ENCODE measurements around the gene NACC2. TPM values are rescaled to one million over a fixed set of nuclear protein-coding genes. Genes with fewer than 3 reads are reported as not detected.

The NACC2 gene
- total and polyA plus RNA-seq, 2 experiments from 2014 or later: 3.8 to 20.8 TPM

DNA sequence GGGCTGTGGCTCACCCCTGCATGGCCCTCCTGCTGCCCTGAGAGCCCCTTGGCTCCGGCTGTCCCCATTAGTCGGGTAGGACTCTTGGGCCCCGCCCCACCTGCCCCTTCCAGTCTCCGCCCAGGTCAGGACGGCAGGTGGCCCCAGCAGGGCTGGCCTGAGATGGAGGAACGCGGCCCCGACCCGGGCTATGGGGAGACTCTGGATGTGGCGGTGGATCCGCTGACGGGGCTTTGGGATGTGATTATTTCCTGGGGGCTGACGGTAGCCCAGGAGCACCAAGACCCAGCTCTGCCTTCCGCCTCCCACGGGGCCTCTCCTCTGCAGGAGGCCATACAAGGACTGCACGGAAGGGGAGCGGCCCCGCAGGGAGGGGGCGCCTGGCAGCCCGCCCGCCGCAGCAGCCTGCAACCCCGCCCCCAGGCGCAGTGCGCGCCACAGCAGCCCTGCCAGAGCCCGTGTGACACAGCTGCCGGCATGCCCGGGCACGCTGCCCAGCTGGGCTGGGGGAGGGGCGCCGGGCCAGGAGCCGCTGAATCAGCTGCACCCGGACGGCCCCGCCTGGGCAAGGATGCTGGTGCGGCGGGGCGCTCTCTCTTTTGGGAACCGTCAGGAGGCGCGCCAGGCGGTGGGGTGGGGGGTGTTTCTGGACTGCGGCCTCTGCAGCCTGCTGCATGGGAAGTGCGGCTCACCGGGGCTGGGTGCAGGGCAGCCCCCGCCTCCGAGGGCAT lies 14.4 kb upstream of the NACC2 start:
- H3K4me3 Mint-ChIP-seq: peak overlapping the region; percentile 62; the same call in 2 of the 3 replicates
- H3K79me2 ChIP-seq (replicated peaks; ENCODE audit: insufficient read depth): no peaks in the 10 kb centered on the region
- no peaks in the 10 kb centered on the region for H3K9me2 ChIP-seq (ENCODE audit: insufficient read depth)
- H3K27ac Mint-ChIP-seq: peak overlapping the region; percentile 78; the same call in 1 of the 2 replicates
- H3F3A ChIP-seq (replicated peaks; ENCODE audit: low read depth): 0 out of 2 replicates have a peak, but pooled peaks cover 16% of the 10 kb centered on the region
- H2AFZ ChIP-seq: peak overlapping the region; percentile 72; the same call in 1 of the 2 replicates
- H3K4me1 Mint-ChIP-seq: peaks cover 48% of the 10 kb centered on the region
- DNase-seq (ENCODE audit: low spot score): peak; percentile 85
- no peaks in the 10 kb centered on the region for H4K20me1 ChIP-seq (replicated peaks; ENCODE audit: insufficient read depth)
- peak overlapping the region; percentile 57 for H3K4me3 ChIP-seq
- TF ChIP-seq, protein P1, sequence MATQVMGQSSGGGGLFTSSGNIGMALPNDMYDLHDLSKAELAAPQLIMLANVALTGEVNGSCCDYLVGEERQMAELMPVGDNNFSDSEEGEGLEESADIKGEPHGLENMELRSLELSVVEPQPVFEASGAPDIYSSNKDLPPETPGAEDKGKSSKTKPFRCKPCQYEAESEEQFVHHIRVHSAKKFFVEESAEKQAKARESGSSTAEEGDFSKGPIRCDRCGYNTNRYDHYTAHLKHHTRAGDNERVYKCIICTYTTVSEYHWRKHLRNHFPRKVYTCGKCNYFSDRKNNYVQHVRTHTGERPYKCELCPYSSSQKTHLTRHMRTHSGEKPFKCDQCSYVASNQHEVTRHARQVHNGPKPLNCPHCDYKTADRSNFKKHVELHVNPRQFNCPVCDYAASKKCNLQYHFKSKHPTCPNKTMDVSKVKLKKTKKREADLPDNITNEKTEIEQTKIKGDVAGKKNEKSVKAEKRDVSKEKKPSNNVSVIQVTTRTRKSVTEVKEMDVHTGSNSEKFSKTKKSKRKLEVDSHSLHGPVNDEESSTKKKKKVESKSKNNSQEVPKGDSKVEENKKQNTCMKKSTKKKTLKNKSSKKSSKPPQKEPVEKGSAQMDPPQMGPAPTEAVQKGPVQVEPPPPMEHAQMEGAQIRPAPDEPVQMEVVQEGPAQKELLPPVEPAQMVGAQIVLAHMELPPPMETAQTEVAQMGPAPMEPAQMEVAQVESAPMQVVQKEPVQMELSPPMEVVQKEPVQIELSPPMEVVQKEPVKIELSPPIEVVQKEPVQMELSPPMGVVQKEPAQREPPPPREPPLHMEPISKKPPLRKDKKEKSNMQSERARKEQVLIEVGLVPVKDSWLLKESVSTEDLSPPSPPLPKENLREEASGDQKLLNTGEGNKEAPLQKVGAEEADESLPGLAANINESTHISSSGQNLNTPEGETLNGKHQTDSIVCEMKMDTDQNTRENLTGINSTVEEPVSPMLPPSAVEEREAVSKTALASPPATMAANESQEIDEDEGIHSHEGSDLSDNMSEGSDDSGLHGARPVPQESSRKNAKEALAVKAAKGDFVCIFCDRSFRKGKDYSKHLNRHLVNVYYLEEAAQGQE (IDR thresholded peaks at IDR 0.05; ENCODE audit: unreplicated experiment): no peak
- TF ChIP-seq CREB1 (CRISPR knock-in tag; IDR thresholded peaks at IDR 0.05; ENCODE audit: low read depth) (peak; percentile 54; the same call in 1 of the 2 replicates), POLR2AphosphoS5 (IDR thresholded peaks at IDR 0.05; ENCODE audit: low read depth) (peak; percentile 32; the same call in 1 of the 2 replicates)
- H3K36me3 ChIP-seq (ENCODE audit: insufficient read depth): no peaks in the 10 kb centered on the region
- peak overlapping the region; percentile 76 for H3K27ac ChIP-seq (ENCODE audit: low read depth)
- no peaks in the 10 kb centered on the region for H3K9me3 Mint-ChIP-seq
- peaks cover 28% of the 10 kb centered on the region for H3K27me3 Mint-ChIP-seq (ENCODE audit: insufficient read depth, low read depth, poor library complexity)
- H3K4me2 ChIP-seq: peak overlapping the region; percentile 82
- peak; percentile 73 for ATAC-seq
- H3K36me3 Mint-ChIP-seq (ENCODE audit: low read depth): peaks cover 5% of the 10 kb centered on the region; the same call in 1 of the 3 replicates
- no peaks in the 10 kb centered on the region for H3K27me3 ChIP-seq (ENCODE audit: insufficient read depth)
- H3K4me1 ChIP-seq (ENCODE audit: insufficient read depth): peaks cover 41% of the 10 kb centered on the region

DNA sequence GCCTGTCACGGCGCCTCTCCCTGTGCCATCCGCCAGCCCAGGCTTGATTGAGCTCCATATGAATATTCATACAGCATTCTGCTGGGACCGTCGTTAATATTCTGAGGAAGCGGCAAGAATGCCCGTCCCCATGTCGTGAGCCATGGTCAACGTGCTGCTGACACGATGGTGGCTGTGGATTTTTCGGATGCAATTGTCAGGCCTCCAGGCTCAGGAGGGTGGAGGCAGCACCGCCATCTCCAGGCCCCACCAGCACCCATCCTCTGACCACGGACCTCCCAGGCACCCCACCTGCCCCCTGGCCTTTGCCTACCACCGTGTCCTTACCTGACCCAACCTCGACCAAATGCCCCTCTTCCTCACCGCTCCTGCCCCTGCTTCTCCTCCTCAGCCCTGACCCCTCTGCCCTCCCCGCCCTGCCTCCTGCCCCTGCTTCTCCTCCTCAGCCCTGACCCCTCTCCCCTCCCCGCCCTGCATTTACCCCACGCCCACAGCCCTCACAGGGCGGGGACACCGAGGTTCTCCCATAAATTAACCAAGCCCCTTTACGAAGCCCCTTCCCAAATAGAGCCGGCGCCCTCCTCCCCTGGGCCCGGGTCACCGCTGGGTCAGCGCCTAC lies 13.7 kb upstream of the NACC2 start:
- peaks cover 29% of the 10 kb centered on the region for H3K27me3 Mint-ChIP-seq (ENCODE audit: insufficient read depth, low read depth, poor library complexity)
- Histone ChIP-seq H4K20me1 (replicated peaks; ENCODE audit: insufficient read depth) (no peaks in the 10 kb centered on the region), H3K4me2 (peak overlapping the region; percentile 82), H3K27me3 (ENCODE audit: insufficient read depth) (no peaks in the 10 kb centered on the region), H3K4me1 (ENCODE audit: insufficient read depth) (peaks cover 46% of the 10 kb centered on the region), H3K9me2 (ENCODE audit: insufficient read depth) (no peaks in the 10 kb centered on the region), H3K4me3 (peak overlapping the region; percentile 57), H3F3A (replicated peaks; ENCODE audit: low read depth) (0 out of 2 replicates have a peak, but pooled peaks cover 16% of the 10 kb centered on the region), H3K36me3 (ENCODE audit: insufficient read depth) (no peaks in the 10 kb centered on the region), H3K79me2 (replicated peaks; ENCODE audit: insufficient read depth) (no peaks in the 10 kb centered on the region), H3K27ac (ENCODE audit: low read depth) (peak overlapping the region; percentile 76; the same call in 1 of the 2 replicates), H2AFZ (0 out of 2 replicates have a peak overlapping the region, but pooled peaks have one; percentile 72)
- H3K36me3 Mint-ChIP-seq (ENCODE audit: low read depth): peaks cover 5% of the 10 kb centered on the region; the same call in 1 of the 3 replicates
- H3K4me1 Mint-ChIP-seq: peaks cover 56% of the 10 kb centered on the region
- peak overlapping the region; percentile 27; the same call in 1 of the 3 replicates for H3K4me3 Mint-ChIP-seq
- H3K27ac Mint-ChIP-seq: no peak overlapping the region
- DNase-seq (ENCODE audit: low spot score): no peak
- H3K9me3 Mint-ChIP-seq: no peaks in the 10 kb centered on the region
- ATAC-seq: no peak
- TF ChIP-seq, protein P2, sequence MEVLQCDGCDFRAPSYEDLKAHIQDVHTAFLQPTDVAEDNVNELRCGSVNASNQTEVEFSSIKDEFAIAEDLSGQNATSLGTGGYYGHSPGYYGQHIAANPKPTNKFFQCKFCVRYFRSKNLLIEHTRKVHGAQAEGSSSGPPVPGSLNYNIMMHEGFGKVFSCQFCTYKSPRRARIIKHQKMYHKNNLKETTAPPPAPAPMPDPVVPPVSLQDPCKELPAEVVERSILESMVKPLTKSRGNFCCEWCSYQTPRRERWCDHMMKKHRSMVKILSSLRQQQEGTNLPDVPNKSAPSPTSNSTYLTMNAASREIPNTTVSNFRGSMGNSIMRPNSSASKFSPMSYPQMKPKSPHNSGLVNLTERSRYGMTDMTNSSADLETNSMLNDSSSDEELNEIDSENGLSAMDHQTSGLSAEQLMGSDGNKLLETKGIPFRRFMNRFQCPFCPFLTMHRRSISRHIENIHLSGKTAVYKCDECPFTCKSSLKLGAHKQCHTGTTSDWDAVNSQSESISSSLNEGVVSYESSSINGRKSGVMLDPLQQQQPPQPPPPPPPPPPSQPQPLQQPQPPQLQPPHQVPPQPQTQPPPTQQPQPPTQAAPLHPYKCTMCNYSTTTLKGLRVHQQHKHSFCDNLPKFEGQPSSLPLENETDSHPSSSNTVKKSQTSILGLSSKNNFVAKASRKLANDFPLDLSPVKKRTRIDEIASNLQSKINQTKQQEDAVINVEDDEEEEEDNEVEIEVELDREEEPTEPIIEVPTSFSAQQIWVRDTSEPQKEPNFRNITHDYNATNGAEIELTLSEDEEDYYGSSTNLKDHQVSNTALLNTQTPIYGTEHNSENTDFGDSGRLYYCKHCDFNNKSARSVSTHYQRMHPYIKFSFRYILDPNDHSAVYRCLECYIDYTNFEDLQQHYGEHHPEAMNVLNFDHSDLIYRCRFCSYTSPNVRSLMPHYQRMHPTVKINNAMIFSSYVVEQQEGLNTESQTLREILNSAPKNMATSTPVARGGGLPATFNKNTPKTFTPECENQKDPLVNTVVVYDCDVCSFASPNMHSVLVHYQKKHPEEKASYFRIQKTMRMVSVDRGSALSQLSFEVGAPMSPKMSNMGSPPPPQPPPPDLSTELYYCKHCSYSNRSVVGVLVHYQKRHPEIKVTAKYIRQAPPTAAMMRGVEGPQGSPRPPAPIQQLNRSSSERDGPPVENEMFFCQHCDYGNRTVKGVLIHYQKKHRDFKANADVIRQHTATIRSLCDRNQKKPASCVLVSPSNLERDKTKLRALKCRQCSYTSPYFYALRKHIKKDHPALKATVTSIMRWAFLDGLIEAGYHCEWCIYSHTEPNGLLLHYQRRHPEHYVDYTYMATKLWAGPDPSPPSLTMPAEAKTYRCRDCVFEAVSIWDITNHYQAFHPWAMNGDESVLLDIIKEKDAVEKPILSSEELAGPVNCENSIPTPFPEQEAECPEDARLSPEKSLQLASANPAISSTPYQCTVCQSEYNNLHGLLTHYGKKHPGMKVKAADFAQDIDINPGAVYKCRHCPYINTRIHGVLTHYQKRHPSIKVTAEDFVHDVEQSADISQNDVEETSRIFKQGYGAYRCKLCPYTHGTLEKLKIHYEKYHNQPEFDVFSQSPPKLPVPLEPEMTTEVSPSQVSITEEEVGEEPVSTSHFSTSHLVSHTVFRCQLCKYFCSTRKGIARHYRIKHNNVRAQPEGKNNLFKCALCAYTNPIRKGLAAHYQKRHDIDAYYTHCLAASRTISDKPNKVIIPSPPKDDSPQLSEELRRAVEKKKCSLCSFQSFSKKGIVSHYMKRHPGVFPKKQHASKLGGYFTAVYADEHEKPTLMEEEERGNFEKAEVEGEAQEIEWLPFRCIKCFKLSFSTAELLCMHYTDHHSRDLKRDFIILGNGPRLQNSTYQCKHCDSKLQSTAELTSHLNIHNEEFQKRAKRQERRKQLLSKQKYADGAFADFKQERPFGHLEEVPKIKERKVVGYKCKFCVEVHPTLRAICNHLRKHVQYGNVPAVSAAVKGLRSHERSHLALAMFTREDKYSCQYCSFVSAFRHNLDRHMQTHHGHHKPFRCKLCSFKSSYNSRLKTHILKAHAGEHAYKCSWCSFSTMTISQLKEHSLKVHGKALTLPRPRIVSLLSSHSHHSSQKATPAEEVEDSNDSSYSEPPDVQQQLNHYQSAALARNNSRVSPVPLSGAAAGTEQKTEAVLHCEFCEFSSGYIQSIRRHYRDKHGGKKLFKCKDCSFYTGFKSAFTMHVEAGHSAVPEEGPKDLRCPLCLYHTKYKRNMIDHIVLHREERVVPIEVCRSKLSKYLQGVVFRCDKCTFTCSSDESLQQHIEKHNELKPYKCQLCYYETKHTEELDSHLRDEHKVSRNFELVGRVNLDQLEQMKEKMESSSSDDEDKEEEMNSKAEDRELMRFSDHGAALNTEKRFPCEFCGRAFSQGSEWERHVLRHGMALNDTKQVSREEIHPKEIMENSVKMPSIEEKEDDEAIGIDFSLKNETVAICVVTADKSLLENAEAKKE (CRISPR knock-in tag; IDR thresholded peaks at IDR 0.05): no peak
- TF ChIP-seq EZH2 (IDR thresholded peaks at IDR 0.05; ENCODE audit: low read depth, unreplicated experiment) (no peak), ZNF331 (CRISPR knock-in tag; IDR thresholded peaks at IDR 0.05; ENCODE audit: low read depth) (no peak), NANOG (IDR thresholded peaks at IDR 0.05; ENCODE audit: borderline replicate concordance) (no peak), JUNB (IDR thresholded peaks at IDR 0.05; ENCODE audit: unreplicated experiment) (no peak)
- TF ChIP-seq, protein P3, sequence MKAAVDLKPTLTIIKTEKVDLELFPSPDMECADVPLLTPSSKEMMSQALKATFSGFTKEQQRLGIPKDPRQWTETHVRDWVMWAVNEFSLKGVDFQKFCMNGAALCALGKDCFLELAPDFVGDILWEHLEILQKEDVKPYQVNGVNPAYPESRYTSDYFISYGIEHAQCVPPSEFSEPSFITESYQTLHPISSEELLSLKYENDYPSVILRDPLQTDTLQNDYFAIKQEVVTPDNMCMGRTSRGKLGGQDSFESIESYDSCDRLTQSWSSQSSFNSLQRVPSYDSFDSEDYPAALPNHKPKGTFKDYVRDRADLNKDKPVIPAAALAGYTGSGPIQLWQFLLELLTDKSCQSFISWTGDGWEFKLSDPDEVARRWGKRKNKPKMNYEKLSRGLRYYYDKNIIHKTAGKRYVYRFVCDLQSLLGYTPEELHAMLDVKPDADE (IDR thresholded peaks at IDR 0.05): no peak
